Vagina (tissue), 2 donors: ENCODE results near the gene SLC7A8.

Source experiments
- POLR2A ChIP-seq, 2 donors: fragments of 450-650 bp; IDR thresholded peaks; one replicate each; pipeline ENCODE4 v1.6.1; 2017; ENCODE audit warnings: antibody characterized with exemption in 2 of 2, mild to moderate bottlenecking in 2 of 2, moderate library complexity in 2 of 2
- TF ChIP-seq, protein P1 (sequence below), 3 experiments: fragments of 450-650 bp in 2 of 3; fragments of 200-600 bp in 1 of 3; sonication (generic) in 1 of 3; IDR thresholded peaks; one replicate each; pipeline ENCODE4 v1.5.1; 2017 to 2019; ENCODE audit warnings: antibody characterized with exemption in 3 of 3, mild to moderate bottlenecking in 2 of 3, moderate library complexity in 2 of 3

GRCh38 chr14:23182372-23183157 is 895 bp downstream of the SLC7A8 start:
- TF ChIP-seq POLR2A (IDR thresholded peaks at IDR 0.05) = no peak
- TF ChIP-seq, protein P1, sequence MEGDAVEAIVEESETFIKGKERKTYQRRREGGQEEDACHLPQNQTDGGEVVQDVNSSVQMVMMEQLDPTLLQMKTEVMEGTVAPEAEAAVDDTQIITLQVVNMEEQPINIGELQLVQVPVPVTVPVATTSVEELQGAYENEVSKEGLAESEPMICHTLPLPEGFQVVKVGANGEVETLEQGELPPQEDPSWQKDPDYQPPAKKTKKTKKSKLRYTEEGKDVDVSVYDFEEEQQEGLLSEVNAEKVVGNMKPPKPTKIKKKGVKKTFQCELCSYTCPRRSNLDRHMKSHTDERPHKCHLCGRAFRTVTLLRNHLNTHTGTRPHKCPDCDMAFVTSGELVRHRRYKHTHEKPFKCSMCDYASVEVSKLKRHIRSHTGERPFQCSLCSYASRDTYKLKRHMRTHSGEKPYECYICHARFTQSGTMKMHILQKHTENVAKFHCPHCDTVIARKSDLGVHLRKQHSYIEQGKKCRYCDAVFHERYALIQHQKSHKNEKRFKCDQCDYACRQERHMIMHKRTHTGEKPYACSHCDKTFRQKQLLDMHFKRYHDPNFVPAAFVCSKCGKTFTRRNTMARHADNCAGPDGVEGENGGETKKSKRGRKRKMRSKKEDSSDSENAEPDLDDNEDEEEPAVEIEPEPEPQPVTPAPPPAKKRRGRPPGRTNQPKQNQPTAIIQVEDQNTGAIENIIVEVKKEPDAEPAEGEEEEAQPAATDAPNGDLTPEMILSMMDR (IDR thresholded peaks at IDR 0.05) = no peak
